Stimulated activated naive CD8-positive, alpha-beta T cell treated with anti-CD3 and anti-CD28 coated beads, Interleukin-15, Interleukin-2, amounts not matched to agents 100 U/mL and 50 U/mL, for 24 hours (primary cell): ENCODE results near the gene DNAJC27.

Experiments
- ATAC-seq: fragments of 150-1000 bp; cut with Tn5 transposase; one replicate; pipeline ENCODE4 v1.10.0; 2021
- DNase-seq: peaks from one replicate; pipeline ENCODE4 v3.0.0; 2021

The DNAJC27 gene

DNA sequence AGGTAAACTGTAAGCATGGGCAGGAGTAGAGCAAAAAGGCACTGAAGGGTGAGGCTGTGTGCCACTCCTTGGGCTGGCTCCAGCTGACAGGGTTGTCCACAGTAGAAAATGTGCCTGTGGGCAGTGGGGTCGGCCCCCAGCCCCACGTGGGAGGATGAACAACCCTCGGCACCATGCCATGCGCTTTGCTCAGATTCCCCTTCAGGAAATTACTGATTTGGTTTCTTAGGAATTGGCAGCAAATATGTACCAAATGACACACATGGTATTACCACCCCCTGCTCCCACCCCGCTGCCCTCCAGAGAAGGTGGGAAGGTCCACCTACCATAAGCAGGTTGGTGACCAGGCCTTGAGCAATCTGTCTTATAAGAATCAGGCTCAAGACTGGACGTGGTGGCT is 65.3 kb downstream of the DNAJC27 start:
- ATAC-seq = no peak
- DNase-seq = no peak

DNA sequence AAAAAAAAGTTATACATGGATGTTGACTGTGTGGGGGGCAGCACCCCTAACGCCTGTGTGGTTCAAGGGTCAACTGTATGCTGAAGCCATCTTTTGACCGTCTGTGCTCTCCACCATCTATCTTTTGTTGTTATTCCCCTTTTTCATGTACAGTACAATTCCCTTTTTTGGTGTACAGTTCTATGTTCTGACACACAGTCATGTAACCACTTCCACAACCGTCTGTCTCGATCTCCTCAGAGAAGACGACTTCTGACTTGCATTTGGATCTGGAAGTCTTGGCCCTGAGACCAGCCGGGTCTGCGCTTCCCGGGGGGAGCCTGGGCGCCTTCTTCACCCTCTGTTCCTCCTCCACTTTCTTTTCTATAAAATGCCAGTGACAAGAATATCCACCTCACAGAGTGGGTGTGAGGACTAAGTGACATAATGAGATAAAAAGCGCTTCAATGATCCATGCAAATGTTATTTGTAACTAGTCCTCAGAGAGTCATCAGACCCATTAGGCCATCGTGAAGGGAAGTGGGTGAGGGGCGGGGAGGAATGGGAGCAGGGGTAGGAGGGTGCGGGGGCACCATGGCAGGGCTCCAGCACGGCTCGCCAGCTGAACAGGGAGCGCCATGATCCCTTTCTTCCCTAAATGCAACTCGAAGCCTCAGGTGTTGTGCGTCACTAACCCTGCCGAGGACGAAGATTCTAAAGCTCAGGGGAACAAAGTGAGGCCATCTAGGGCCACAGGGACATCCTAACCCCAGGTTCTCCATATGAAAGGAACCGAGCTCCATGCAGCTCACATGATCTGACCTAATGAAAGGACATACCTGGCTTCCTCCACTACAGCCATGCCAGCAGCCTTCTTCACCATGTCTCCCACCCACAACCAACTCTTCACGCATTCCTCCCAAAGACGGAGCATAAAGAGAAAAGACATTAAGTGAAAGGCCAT is 68.3 kb downstream of the DNAJC27 start:
- DNase-seq (no peak), ATAC-seq (no peak)

DNA sequence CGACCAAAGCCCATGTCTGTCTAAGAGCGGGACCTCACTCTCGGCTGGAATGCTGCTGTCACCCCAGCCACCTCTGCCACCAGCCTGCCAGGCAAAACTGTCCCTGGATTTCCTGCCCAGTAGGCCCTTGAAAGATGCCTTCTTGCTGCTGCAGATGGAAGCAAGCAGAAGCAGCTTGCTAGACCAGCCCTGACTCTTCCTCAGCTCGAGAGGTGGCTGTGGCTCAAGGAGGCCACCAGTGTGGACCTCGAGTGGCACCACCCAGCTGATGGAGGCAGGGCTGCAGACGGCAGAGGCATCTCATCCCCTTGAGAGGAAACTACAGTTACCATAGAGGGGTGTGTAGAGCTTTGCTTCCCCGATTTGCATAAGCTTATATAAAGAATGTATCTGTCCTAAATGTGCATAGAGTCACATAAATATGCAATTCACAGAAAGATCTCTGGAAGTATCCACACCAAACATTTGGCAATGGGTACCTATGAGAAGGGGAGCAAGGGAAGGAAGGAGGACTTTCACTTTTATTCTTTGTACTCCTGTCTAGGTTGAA is 72.3 kb downstream of the DNAJC27 start:
- no peak for DNase-seq
- no peak for ATAC-seq

GRCh38 chr2:24898122-24899109 is 73.3 kb downstream of the DNAJC27 start:
- DNase-seq (no peak), ATAC-seq (no peak)

DNA sequence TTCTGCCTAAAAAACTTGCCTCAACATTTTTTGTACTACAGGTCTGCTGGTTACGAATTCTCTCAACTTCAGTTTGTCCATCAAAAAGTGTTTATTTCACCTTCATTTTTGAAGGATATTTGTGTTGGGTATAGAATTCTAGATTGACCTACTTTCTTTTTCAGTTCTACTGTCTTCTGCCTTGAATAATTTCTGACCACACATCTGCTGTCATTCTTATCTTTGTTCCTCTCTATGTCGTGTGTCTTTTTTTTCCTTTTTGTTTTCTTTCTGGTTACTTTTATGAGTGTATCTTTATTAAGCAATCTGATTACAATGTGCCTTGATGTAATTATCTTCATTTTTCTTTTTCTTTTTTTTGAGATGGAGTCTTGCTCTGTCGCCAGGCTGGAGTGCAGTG is 77.0 kb downstream of the DNAJC27 start:
- ATAC-seq (no peak), DNase-seq (no peak)

- no peak for DNase-seq
- no peak for ATAC-seq
These were observed 77.8 kb downstream of the DNAJC27 start for GRCh38 chr2:24893934-24894333.
